IgD-negative memory B cell (primary cell): ENCODE measurements around the gene KIAA0513. TPM values are rescaled to one million over a fixed set of nuclear protein-coding genes. Genes with fewer than 3 reads are reported as not detected.

ENCODE experiments used
- H3K27ac Mint-ChIP-seq, 3 donors: one replicate each; pipeline ENCODE4 v1.8.0; 2020 to 2022; ENCODE audit warnings: mild to moderate bottlenecking in 3 of 3, mixed read lengths in 3 of 3, moderate library complexity in 1 of 3
- H3K27me3 Mint-ChIP-seq: one replicate; pipeline ENCODE4 v1.8.0; 2021; ENCODE audit warnings: mixed read lengths
- H3K36me3 Mint-ChIP-seq: one replicate; pipeline ENCODE4 v1.8.0; 2020; ENCODE audit warnings: mild to moderate bottlenecking, mixed read lengths
- H3K4me1 Mint-ChIP-seq, 3 donors: one replicate each; pipeline ENCODE4 v1.8.0; 2020 to 2022; ENCODE audit warnings: mixed read lengths in 3 of 3, mild to moderate bottlenecking in 1 of 3
- H3K4me3 Mint-ChIP-seq, 4 donors: one replicate each; pipeline ENCODE4 v1.8.0; 2020 to 2022; ENCODE audit warnings: mild to moderate bottlenecking in 4 of 4, mixed read lengths in 4 of 4, moderate library complexity in 3 of 4
- H3K9me3 Mint-ChIP-seq, 3 donors: one replicate each; pipeline ENCODE4 v1.8.0; 2020 to 2021; ENCODE audit warnings: mixed read lengths in 3 of 3, mild to moderate bottlenecking in 1 of 3
- polyA plus RNA-seq: library from polyadenylated mRNA; unstranded; fragments of 300-500 nt; fragmentation: Illumina TruSeq; gene quantifications from one replicate; pipeline ENCODE4 v1.2.3, GENCODE V29; 2021

The KIAA0513 gene
- polyA plus RNA-seq, 1 donor from 2014 or later = 1.1 TPM

- peaks cover 0 to 3% (median 0%) of the 10 kb centered on the region in 3 donors for H3K4me1 Mint-ChIP-seq
- H3K9me3 Mint-ChIP-seq = peaks cover 0 to 2% (median 0%) of the 10 kb centered on the region in 3 donors
- H3K36me3 Mint-ChIP-seq = peaks cover 3% of the 10 kb centered on the region
- H3K27me3 Mint-ChIP-seq = peaks cover 11% of the 10 kb centered on the region
- no peak overlapping the region for H3K27ac Mint-ChIP-seq
- H3K4me3 Mint-ChIP-seq = peak overlapping the region in 1 of 4 donors; percentile 55
Observed at GRCh38 chr16:85077039-85077438, 49.4 kb downstream of the KIAA0513 start.

- peaks cover 14% of the 10 kb centered on the region for H3K27me3 Mint-ChIP-seq
- H3K27ac Mint-ChIP-seq = no peak overlapping the region
- H3K36me3 Mint-ChIP-seq = peaks cover 3% of the 10 kb centered on the region
- H3K4me3 Mint-ChIP-seq = no peak overlapping the region
- peaks cover 3 to 6% (median 5%) of the 10 kb centered on the region in 3 donors for H3K4me1 Mint-ChIP-seq
- peaks cover 0 to 2% (median 0%) of the 10 kb centered on the region in 3 donors for H3K9me3 Mint-ChIP-seq
Observed at GRCh38 chr16:85077576-85078125, 50.1 kb downstream of the KIAA0513 start.

GRCh38 chr16:85078226-85078625 lies 50.6 kb downstream of the KIAA0513 start:
- peaks cover 0 to 2% (median 0%) of the 10 kb centered on the region in 3 donors for H3K9me3 Mint-ChIP-seq
- peaks cover 6 to 8% (median 8%) of the 10 kb centered on the region in 3 donors for H3K4me1 Mint-ChIP-seq
- peaks cover 18% of the 10 kb centered on the region for H3K27me3 Mint-ChIP-seq
- no peak overlapping the region for H3K27ac Mint-ChIP-seq
- H3K4me3 Mint-ChIP-seq = no peak overlapping the region
- peaks cover 3% of the 10 kb centered on the region for H3K36me3 Mint-ChIP-seq

GRCh38 chr16:85078952-85079351 lies 51.4 kb downstream of the KIAA0513 start:
- peaks cover 3% of the 10 kb centered on the region for H3K36me3 Mint-ChIP-seq
- H3K27me3 Mint-ChIP-seq = peaks cover 21% of the 10 kb centered on the region
- H3K9me3 Mint-ChIP-seq = peaks cover 0 to 2% (median 0%) of the 10 kb centered on the region in 3 donors
- peaks cover 7 to 13% (median 13%) of the 10 kb centered on the region in 3 donors for H3K4me1 Mint-ChIP-seq
- H3K27ac Mint-ChIP-seq = no peak overlapping the region
- H3K4me3 Mint-ChIP-seq = no peak overlapping the region

DNA sequence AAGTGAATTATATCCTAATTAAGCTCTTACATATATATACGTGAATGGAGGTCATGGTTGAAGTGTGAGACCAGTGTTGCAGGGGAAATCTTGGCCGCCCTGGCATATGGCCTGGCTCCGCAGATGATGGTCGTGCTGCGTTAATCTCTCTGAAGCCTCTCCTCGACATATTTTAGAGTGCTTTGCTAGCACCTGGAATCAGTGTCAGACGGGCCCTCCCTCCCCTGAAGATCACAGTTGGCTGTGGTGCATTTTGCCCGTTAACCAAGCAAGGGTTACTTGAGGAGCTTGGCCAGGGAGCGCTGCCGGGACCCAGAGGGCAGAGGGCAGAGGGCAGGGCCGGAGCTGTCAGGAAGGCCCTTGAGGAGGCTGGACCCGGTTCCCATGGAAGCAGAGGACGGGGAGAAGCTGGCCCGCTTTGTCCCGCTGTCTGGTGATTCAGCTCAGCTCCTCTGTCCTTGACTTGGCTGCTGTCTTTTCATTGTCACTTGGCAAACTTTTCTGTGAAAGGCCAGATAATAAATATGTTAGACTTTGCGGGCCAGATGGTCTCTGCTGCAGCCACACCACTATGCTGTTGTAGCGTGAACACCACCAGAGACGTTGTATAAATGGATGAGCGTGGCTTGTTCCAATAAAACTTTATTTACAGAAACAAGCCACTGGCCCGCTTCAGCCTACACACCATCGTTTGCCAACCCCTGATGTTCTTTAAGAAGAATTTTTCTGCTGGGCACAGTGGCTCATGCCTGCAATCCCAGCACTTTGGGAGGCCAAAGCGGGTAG lies 52.4 kb downstream of the KIAA0513 start:
- Mint-ChIP-seq H3K4me1 (peaks cover 7 to 16% (median 13%) of the 10 kb centered on the region in 3 donors), H3K36me3 (peaks cover 3% of the 10 kb centered on the region), H3K27ac (no peak overlapping the region), H3K9me3 (peaks cover 0 to 2% (median 0%) of the 10 kb centered on the region in 3 donors), H3K4me3 (no peak overlapping the region), H3K27me3 (peaks cover 23% of the 10 kb centered on the region)

DNA sequence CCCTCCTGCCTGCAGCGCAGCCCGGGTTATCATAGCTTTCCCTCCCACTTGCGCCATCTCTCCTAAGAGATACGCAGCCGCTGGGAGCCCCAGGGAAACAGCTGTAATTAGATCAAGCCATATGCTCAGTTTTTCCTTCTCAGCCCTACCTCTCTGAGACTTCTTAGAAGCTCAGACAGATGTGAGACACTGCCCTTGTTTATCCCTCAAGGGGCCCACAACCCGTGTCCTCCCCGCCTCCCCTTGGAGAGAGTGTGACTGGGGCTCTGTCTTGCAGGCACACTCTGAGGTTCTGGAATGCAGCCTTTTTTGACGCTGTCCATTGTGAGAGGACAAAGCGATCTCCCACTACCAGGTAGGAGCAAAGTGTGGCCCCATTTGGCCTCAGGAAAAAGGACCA lies 53.4 kb downstream of the KIAA0513 start:
- Mint-ChIP-seq H3K27me3 (peaks cover 19% of the 10 kb centered on the region), H3K27ac (no peak overlapping the region), H3K36me3 (peaks cover under 1% of the 10 kb centered on the region), H3K9me3 (peaks cover 0 to 2% (median 0%) of the 10 kb centered on the region in 3 donors), H3K4me3 (peak overlapping the region in 2 of 4 donors; percentile 1 to 70), H3K4me1 (peaks cover 9 to 17% (median 13%) of the 10 kb centered on the region in 3 donors)

DNA sequence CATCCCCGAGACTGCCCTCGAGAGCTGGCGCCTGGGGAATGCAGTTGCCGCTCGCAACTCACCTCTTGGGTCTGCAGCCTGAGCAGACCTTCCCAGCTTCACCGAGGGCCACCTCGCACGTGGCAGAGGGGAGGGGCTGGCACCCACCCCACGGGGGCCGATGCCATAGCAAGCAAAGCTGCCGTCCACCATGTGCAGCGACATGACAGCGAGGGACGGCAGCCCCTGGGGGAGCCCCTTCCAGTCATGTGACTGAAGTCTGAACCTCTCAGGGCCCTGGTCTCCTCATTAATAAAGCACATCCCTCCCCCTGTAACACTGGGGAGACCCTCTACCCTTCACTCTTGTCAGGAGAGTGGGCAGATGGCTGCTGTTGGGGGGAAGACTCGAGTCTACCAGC lies 54.2 kb downstream of the KIAA0513 start:
- H3K4me1 Mint-ChIP-seq = peaks cover 9 to 17% (median 13%) of the 10 kb centered on the region in 3 donors
- H3K9me3 Mint-ChIP-seq = peaks cover 0 to 2% (median 0%) of the 10 kb centered on the region in 3 donors
- H3K4me3 Mint-ChIP-seq = peak overlapping the region in 1 of 4 donors; percentile 51
- H3K27me3 Mint-ChIP-seq = peaks cover 18% of the 10 kb centered on the region
- H3K36me3 Mint-ChIP-seq = no peaks in the 10 kb centered on the region
- no peak overlapping the region for H3K27ac Mint-ChIP-seq

GRCh38 chr16:85082173-85083050 lies 54.8 kb downstream of the KIAA0513 start:
- no peak overlapping the region for H3K27ac Mint-ChIP-seq
- no peaks in the 10 kb centered on the region for H3K9me3 Mint-ChIP-seq
- peak overlapping the region in 3 of 4 donors; percentile 8 to 88 (median 51) for H3K4me3 Mint-ChIP-seq
- peaks cover 9 to 20% (median 13%) of the 10 kb centered on the region in 3 donors for H3K4me1 Mint-ChIP-seq
- H3K36me3 Mint-ChIP-seq = no peaks in the 10 kb centered on the region
- H3K27me3 Mint-ChIP-seq = peaks cover 18% of the 10 kb centered on the region

- Mint-ChIP-seq H3K27me3 (peaks cover 18% of the 10 kb centered on the region), H3K4me1 (peaks cover 9 to 20% (median 13%) of the 10 kb centered on the region in 3 donors), H3K9me3 (no peaks in the 10 kb centered on the region), H3K36me3 (no peaks in the 10 kb centered on the region), H3K4me3 (peak overlapping the region in 3 of 4 donors; percentile 40 to 88 (median 59)), H3K27ac (no peak overlapping the region)
Observed at GRCh38 chr16:85083051-85083639, 55.5 kb downstream of the KIAA0513 start.

GRCh38 chr16:85084841-85085510 lies 57.4 kb downstream of the KIAA0513 start:
- no peaks in the 10 kb centered on the region for H3K36me3 Mint-ChIP-seq
- H3K27me3 Mint-ChIP-seq = peaks cover 18% of the 10 kb centered on the region
- no peak overlapping the region for H3K4me3 Mint-ChIP-seq
- no peak overlapping the region for H3K27ac Mint-ChIP-seq
- H3K4me1 Mint-ChIP-seq = peaks cover 9 to 20% (median 13%) of the 10 kb centered on the region in 3 donors
- H3K9me3 Mint-ChIP-seq = no peaks in the 10 kb centered on the region

DNA sequence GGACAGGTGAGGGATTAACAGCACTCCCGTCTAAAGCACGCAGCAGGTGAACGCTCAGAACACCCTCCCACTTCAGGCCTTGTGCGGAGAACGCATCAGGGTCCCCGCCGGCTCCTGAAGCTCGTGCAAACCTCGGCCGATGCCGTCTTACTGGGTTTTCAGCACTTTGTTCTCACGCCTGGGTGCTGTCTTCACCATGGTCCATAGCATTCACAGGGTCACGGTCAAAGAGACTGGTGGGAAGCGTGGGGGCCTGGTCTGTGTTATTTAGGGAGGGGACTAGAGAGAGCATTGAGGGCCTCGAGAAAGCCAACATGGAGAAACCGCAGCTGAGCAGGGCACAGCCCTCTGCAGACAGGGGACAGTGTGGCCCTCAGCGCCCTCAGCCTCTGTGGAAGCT lies 58.1 kb downstream of the KIAA0513 start:
- no peak overlapping the region for H3K4me3 Mint-ChIP-seq
- H3K36me3 Mint-ChIP-seq = no peaks in the 10 kb centered on the region
- peaks cover 9 to 20% (median 13%) of the 10 kb centered on the region in 3 donors for H3K4me1 Mint-ChIP-seq
- no peaks in the 10 kb centered on the region for H3K9me3 Mint-ChIP-seq
- peaks cover 18% of the 10 kb centered on the region for H3K27me3 Mint-ChIP-seq
- H3K27ac Mint-ChIP-seq = no peak overlapping the region

DNA sequence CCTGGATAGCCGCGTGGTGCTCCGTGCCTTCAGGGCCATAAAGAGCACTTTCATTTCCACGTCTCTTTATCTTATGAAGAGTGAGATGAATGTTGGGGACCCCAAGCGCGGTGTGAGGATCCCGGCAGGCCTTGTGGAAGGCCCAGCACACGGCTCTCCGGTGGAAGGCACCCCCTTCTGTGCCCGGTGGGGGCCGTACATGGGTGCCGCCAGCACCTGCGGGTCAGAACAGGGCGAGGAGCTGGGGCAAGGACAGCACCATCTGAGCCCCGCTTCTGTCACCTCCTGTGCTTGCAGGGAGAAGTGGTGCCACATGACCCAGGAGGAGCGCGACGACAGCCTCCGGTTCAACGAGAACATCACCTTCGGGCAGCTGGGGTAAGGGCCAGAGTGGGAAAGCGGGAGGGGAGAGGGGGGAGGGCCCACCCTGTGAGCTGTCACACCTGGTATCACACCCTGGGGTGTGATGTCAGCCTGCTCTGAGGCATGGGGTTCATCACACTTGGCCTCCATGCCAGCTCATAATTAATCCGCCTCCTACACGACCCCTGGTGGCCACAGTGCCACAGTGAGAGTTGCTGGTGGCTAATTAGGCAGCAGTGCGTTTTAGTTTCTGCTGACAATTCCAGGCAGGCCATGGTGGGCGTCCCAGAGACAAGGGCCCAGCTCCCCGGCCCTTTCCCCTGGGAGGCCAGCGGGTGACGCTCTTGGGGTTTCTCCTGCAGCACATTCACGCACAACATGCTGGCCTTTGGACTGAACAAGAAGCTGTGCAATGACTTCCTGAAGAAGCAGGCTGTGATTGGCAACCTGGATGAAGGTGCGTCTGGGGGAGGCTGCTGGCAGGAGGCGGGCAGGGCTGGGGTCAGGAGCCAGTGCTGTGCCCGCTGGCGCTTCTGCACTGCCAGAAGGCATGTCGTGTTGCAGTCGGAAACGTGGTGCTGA lies 59.0 kb downstream of the KIAA0513 start:
- Mint-ChIP-seq H3K36me3 (no peaks in the 10 kb centered on the region), H3K4me1 (peaks cover 9 to 20% (median 13%) of the 10 kb centered on the region in 3 donors), H3K4me3 (no peak overlapping the region), H3K9me3 (no peaks in the 10 kb centered on the region), H3K27ac (no peak overlapping the region), H3K27me3 (peaks cover 15% of the 10 kb centered on the region)

GRCh38 chr16:85087899-85088569 lies 60.4 kb downstream of the KIAA0513 start:
- Mint-ChIP-seq H3K9me3 (no peaks in the 10 kb centered on the region), H3K4me1 (peaks cover 5 to 17% (median 7%) of the 10 kb centered on the region in 3 donors), H3K4me3 (peak overlapping the region in 1 of 4 donors; percentile 65), H3K36me3 (no peaks in the 10 kb centered on the region), H3K27ac (no peak overlapping the region), H3K27me3 (peaks cover 9% of the 10 kb centered on the region)
